ENCODE data around the gene FGD6.

- no peak for TF ChIP-seq CTCF (conservative IDR thresholded peaks at IDR 0.05; ENCODE audit: low read depth, low read length)
- TF ChIP-seq RFX5 (IDR thresholded peaks at IDR 0.05; ENCODE audit: low read depth, low read length): no peak
- no peak for TF ChIP-seq BHLHE40 (IDR thresholded peaks at IDR 0.05; ENCODE audit: low read depth, low read length)
- TF ChIP-seq FOS (IDR thresholded peaks at IDR 0.05; ENCODE audit: low read depth, low read length): no peak
- TF ChIP-seq POLR2A (IDR thresholded peaks at IDR 0.05; ENCODE audit: low read depth, low read length): no peak
- no peak for TF ChIP-seq RAD21 (IDR thresholded peaks at IDR 0.05; ENCODE audit: low read length)
- no peak for TF ChIP-seq MXI1 (IDR thresholded peaks at IDR 0.05; ENCODE audit: borderline replicate concordance, low read depth, low read length)
- TF ChIP-seq RCOR1 (IDR thresholded peaks at IDR 0.05; ENCODE audit: insufficient replicate concordance, low read length): no peak
- TF ChIP-seq ELK1 (IDR thresholded peaks at IDR 0.05; ENCODE audit: borderline replicate concordance, low read depth, low read length): no peak
- TF ChIP-seq MAZ (IDR thresholded peaks at IDR 0.05; ENCODE audit: borderline replicate concordance, low read depth, low read length): no peak
- TF ChIP-seq SMC3 (IDR thresholded peaks at IDR 0.05; ENCODE audit: low read depth, low read length): no peak
- TF ChIP-seq CHD1 (IDR thresholded peaks at IDR 0.05; ENCODE audit: low read depth, low read length): no peak
These were observed 93.2 kb downstream of the FGD6 start for GRCh38 chr12:95124106-95124505.

All from IMR-90 (cell line).